Keratinocyte (primary cell): Measurements from ENCODE around the gene ZNF839. TPM values are rescaled to one million over a fixed set of nuclear protein-coding genes. Genes with fewer than 3 reads are reported as not detected.

ENCODE experiments used
- DNase-seq: peaks from one replicate; pipeline ENCODE4 v3.0.0-alpha.2; 2011; ENCODE audit warnings: low read depth, missing footprints, low spot score
- FAIRE-seq: peaks from 2 replicates; lab custom pipeline; 2011; peaks lifted over from hg19 to GRCh38; lab: Jason Lieb, UNC
- H2AFZ ChIP-seq: 2 replicates; pipeline ENCODE4 v1.6.0; 2012; ENCODE audit warnings: low read length, control low read depth, inconsistent platforms; ENCODE audit not compliant: control insufficient read depth
- H3K27ac ChIP-seq: 2 replicates; pipeline ENCODE4 v1.5.1; 2011; ENCODE audit warnings: low read length; ENCODE audit not compliant: control insufficient read depth, insufficient read depth
- H3K27me3 ChIP-seq: 3 replicates; pipeline ENCODE4 v1.6.0; 2011; ENCODE audit warnings: low read length; ENCODE audit not compliant: control insufficient read depth, insufficient read depth; ENCODE audit errors: extremely low read depth
- H3K36me3 ChIP-seq, 2 experiments: 2 replicates in 1 of 2; 3 replicates in 1 of 2; pipeline ENCODE4 v1.5.1; 2011; ENCODE audit warnings: low read length in 2 of 2, mild to moderate bottlenecking in 1 of 2; ENCODE audit not compliant: control insufficient read depth in 2 of 2, insufficient read depth in 2 of 2; ENCODE audit errors: extremely low read depth in 1 of 2
- H3K4me1 ChIP-seq: 3 replicates; pipeline ENCODE4 v1.5.1; 2011; ENCODE audit warnings: low read length; ENCODE audit not compliant: control insufficient read depth, insufficient read depth; ENCODE audit errors: extremely low read depth
- H3K4me2 ChIP-seq: 3 replicates; pipeline ENCODE4 v1.6.0; 2011; ENCODE audit warnings: low read depth, low read length; ENCODE audit not compliant: control insufficient read depth, insufficient read depth; ENCODE audit errors: extremely low read depth
- H3K4me3 ChIP-seq, 3 experiments: fragments of 200-600 bp in 1 of 3; sonication (generic) in 1 of 3; 2 replicates in 2 of 3; 3 replicates in 1 of 3; pipeline ENCODE4 v1.5.1; 2011 to 2016; ENCODE audit warnings: low read length in 3 of 3, mild to moderate bottlenecking in 3 of 3, control low read depth in 2 of 3, inconsistent platforms in 1 of 3, low read depth in 1 of 3, mixed read lengths in 1 of 3, mixed run types in 1 of 3, moderate library complexity in 1 of 3; ENCODE audit not compliant: control insufficient read depth in 2 of 3, insufficient read depth in 2 of 3; ENCODE audit errors: extremely low read depth in 1 of 3
- H3K79me2 ChIP-seq: 2 replicates; pipeline ENCODE4 v1.6.0; 2012; ENCODE audit warnings: low read length; ENCODE audit not compliant: control insufficient read depth, insufficient read depth
- H3K9ac ChIP-seq: 3 replicates; pipeline ENCODE4 v1.6.0; 2011; ENCODE audit warnings: low read length; ENCODE audit not compliant: control insufficient read depth, insufficient read depth; ENCODE audit errors: extremely low read depth
- H3K9me1 ChIP-seq: 3 replicates; pipeline ENCODE4 v1.6.0; 2011; ENCODE audit warnings: low read length; ENCODE audit not compliant: control insufficient read depth, insufficient read depth; ENCODE audit errors: extremely low read depth
- H3K9me3 ChIP-seq: 2 replicates; pipeline ENCODE4 v1.5.1; 2012; ENCODE audit warnings: low read depth, low read length; ENCODE audit not compliant: control insufficient read depth
- H4K20me1 ChIP-seq: 3 replicates; pipeline ENCODE4 v1.6.0; 2011; ENCODE audit warnings: low read length; ENCODE audit not compliant: control insufficient read depth, insufficient read depth; ENCODE audit errors: extremely low read depth
- CTCF ChIP-seq, 3 experiments: IDR thresholded peaks in 1 of 3; conservative IDR thresholded peaks in 1 of 3; optimal IDR thresholded peaks in 1 of 3; 2 replicates in 2 of 3; 3 replicates in 1 of 3; pipeline versions ENCODE3 to v1.5.1; 2011; ENCODE audit warnings: low read length in 3 of 3, mild to moderate bottlenecking in 3 of 3, moderate library complexity in 2 of 3, control low read depth in 1 of 3, inconsistent platforms in 1 of 3; ENCODE audit not compliant: insufficient read depth in 2 of 3; ENCODE audit errors: extremely low read depth in 1 of 3
- EZH2 ChIP-seq: IDR thresholded peaks from one replicate; pipeline ENCODE4 v1.6.1; 2012; ENCODE audit warnings: inconsistent platforms, mild to moderate bottlenecking, low read length, moderate library complexity
- dilution Hi-C: fragments of 300-500 bp; cut with MboI; formaldehyde crosslinking; loops from one replicate; pipeline ENCODE4 v1.7.0; 2020; ENCODE audit warnings: low sequenced_read_pairs; ENCODE audit not compliant: extremely low pct_ligation_motif_present
- polyA plus RNA-seq, 5 experiments: library from polyadenylated mRNA; depleted of rRNA in 3 of 5; stranded (reverse) in 3 of 5; stranded (forward) in 1 of 5; unstranded in 1 of 5; fragments of >200 nt; gene quantifications; 1 replicate in 1 of 5; 2 replicates in 3 of 5; 3 replicates in 1 of 5; pipeline versions ENCODE4 v1.2.1 to v1.2.3, GENCODE V29; 2011 to 2012; ENCODE audit warnings: missing spikeins in 2 of 5, low read depth in 1 of 5, low replicate concordance in 1 of 5

The ZNF839 gene
- polyA plus RNA-seq, 1 donor (not counting 4 experiments of a cell fraction or from before 2014, with no cell fraction given) = 11.0 TPM

- no peaks in the 10 kb centered on the region for H4K20me1 ChIP-seq
- no peak overlapping the region for H3K27ac ChIP-seq
Measured at GRCh38 chr14:102283631-102284129, 35.9 kb upstream of the ZNF839 start.

GRCh38 chr14:102285106-102285505, 34.4 kb upstream of the ZNF839 start:
- no peaks in the 10 kb centered on the region for H3K9me3 ChIP-seq
- TF ChIP-seq EZH2 (no peak), CTCF (optimal IDR thresholded peaks at IDR 0.05 in 1 of 3, IDR thresholded peaks at IDR 0.05 in 1 of 3, conservative IDR thresholded peaks at IDR 0.05 in 1 of 3; ENCODE audit: extremely low read depth in 1 of 3, insufficient read depth in 2 of 3, low read length in 3 of 3) (no peak)
- peaks cover 11% of the 10 kb centered on the region for H3K79me2 ChIP-seq
- peak; percentile 13 for FAIRE-seq
- dilution Hi-C loops = no loop called here
- H3K4me1 ChIP-seq = peaks cover 11% of the 10 kb centered on the region
- peaks cover 3% of the 10 kb centered on the region in 2 experiments for H3K36me3 ChIP-seq
- no peak for DNase-seq
- no peak overlapping the region for H3K4me3 ChIP-seq
- no peaks in the 10 kb centered on the region for H3K9me1 ChIP-seq
- no peaks in the 10 kb centered on the region for H3K27me3 ChIP-seq
- H2AFZ ChIP-seq = no peak overlapping the region
- H4K20me1 ChIP-seq = no peaks in the 10 kb centered on the region
- no peak overlapping the region for H3K27ac ChIP-seq
- H3K4me2 ChIP-seq = no peak overlapping the region
- H3K9ac ChIP-seq = no peak overlapping the region

More at GRCh38 chr14:102283631-102284129, 35.9 kb upstream of the ZNF839 start:
- no peak overlapping the region for H3K4me2 ChIP-seq
- H3K4me3 ChIP-seq = no peak overlapping the region
- no peak for TF ChIP-seq CTCF (optimal IDR thresholded peaks at IDR 0.05 in 1 of 3, IDR thresholded peaks at IDR 0.05 in 1 of 3, conservative IDR thresholded peaks at IDR 0.05 in 1 of 3; ENCODE audit: extremely low read depth in 1 of 3, insufficient read depth in 2 of 3, low read length in 3 of 3)
- TF ChIP-seq EZH2 = no peak
- no peak overlapping the region for H2AFZ ChIP-seq
- peaks cover 24% of the 10 kb centered on the region for H3K4me1 ChIP-seq
- no peaks in the 10 kb centered on the region for H3K9me3 ChIP-seq
- no peaks in the 10 kb centered on the region for H3K27me3 ChIP-seq
- peaks cover 3% of the 10 kb centered on the region in 2 experiments for H3K36me3 ChIP-seq
- dilution Hi-C loops = no loop called here
- H3K9ac ChIP-seq = no peak overlapping the region
- H3K79me2 ChIP-seq = peaks cover 9% of the 10 kb centered on the region
- peak; percentile 36 for FAIRE-seq
- DNase-seq = no peak
- no peaks in the 10 kb centered on the region for H3K9me1 ChIP-seq
